ENCODE measurements around the gene RTL3.

The RTL3 gene

GRCh38 chrX:78693536-78693935 is 34.4 kb upstream of the RTL3 start:
- no peak overlapping the region for H2AFZ ChIP-seq (ENCODE audit: low read depth, low read length)
- no peaks in the 10 kb centered on the region for H3K27me3 ChIP-seq (ENCODE audit: low read depth, low read length)
- H3K36me3 ChIP-seq (replicated peaks; ENCODE audit: low read depth, low read length) = no peaks in the 10 kb centered on the region
- H3K4me3 ChIP-seq (ENCODE audit: low read length) = no peak overlapping the region
- H3K9ac ChIP-seq (ENCODE audit: low read length) = no peak overlapping the region
- H3K9me3 ChIP-seq (ENCODE audit: insufficient read depth, low read length) = no peaks in the 10 kb centered on the region
- peaks cover 1% of the 10 kb centered on the region; the same call in 1 of the 2 replicates for H3K4me1 ChIP-seq (ENCODE audit: low read length)
- H3K27ac ChIP-seq (ENCODE audit: low read length) = no peak overlapping the region
- H3K79me2 ChIP-seq (ENCODE audit: low read length) = no peaks in the 10 kb centered on the region
- TF ChIP-seq, protein P1, sequence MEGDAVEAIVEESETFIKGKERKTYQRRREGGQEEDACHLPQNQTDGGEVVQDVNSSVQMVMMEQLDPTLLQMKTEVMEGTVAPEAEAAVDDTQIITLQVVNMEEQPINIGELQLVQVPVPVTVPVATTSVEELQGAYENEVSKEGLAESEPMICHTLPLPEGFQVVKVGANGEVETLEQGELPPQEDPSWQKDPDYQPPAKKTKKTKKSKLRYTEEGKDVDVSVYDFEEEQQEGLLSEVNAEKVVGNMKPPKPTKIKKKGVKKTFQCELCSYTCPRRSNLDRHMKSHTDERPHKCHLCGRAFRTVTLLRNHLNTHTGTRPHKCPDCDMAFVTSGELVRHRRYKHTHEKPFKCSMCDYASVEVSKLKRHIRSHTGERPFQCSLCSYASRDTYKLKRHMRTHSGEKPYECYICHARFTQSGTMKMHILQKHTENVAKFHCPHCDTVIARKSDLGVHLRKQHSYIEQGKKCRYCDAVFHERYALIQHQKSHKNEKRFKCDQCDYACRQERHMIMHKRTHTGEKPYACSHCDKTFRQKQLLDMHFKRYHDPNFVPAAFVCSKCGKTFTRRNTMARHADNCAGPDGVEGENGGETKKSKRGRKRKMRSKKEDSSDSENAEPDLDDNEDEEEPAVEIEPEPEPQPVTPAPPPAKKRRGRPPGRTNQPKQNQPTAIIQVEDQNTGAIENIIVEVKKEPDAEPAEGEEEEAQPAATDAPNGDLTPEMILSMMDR (IDR thresholded peaks at IDR 0.05; ENCODE audit: low read depth, low read length) = no peak
- TF ChIP-seq EZH2phosphoT487 (IDR thresholded peaks at IDR 0.05; ENCODE audit: low read depth) = no peak
- no peaks in the 10 kb centered on the region for H4K20me1 ChIP-seq (ENCODE audit: insufficient read depth, low read length)
- no peak overlapping the region for H3K4me2 ChIP-seq (ENCODE audit: low read length)

DNA sequence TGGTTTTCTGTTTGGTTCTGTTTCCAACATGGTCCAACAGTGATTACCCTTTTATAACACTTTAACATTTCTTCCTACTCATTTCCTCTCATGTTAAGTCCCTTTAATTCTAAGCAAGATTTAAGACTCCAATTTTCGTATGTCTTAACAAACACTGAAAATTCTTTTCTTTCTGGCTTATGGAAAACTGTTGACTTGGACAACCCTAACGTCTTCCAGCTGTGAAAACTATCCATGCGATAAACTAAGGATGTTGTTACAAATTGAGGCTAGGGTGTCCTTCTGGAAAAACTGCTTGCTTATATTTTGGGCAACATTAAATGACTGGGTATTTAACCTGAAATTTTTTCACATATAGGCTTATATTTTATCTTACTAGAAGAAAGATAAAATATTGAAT is 33.9 kb upstream of the RTL3 start:
- Histone ChIP-seq H3K4me1 (ENCODE audit: low read length) (peaks cover 7% of the 10 kb centered on the region), H3K4me2 (ENCODE audit: low read length) (no peak overlapping the region), H3K79me2 (ENCODE audit: low read length) (no peaks in the 10 kb centered on the region), H3K27me3 (ENCODE audit: low read depth, low read length) (no peaks in the 10 kb centered on the region), H3K27ac (ENCODE audit: low read length) (no peak overlapping the region), H3K9ac (ENCODE audit: low read length) (no peak overlapping the region), H2AFZ (ENCODE audit: low read depth, low read length) (no peak overlapping the region), H3K9me3 (ENCODE audit: insufficient read depth, low read length) (no peaks in the 10 kb centered on the region), H4K20me1 (ENCODE audit: insufficient read depth, low read length) (no peaks in the 10 kb centered on the region), H3K36me3 (replicated peaks; ENCODE audit: low read depth, low read length) (no peaks in the 10 kb centered on the region), H3K4me3 (ENCODE audit: low read length) (no peak overlapping the region)
- TF ChIP-seq EZH2phosphoT487 (IDR thresholded peaks at IDR 0.05; ENCODE audit: low read depth) = no peak
- TF ChIP-seq, protein P1 (IDR thresholded peaks at IDR 0.05; ENCODE audit: low read depth, low read length) = no peak

GRCh38 chrX:78687586-78687985 is 28.5 kb upstream of the RTL3 start:
- TF ChIP-seq, protein P1 (IDR thresholded peaks at IDR 0.05; ENCODE audit: low read depth, low read length) = no peak
- no peak for TF ChIP-seq EZH2phosphoT487 (IDR thresholded peaks at IDR 0.05; ENCODE audit: low read depth)

GRCh38 chrX:78673246-78673645 is 14.1 kb upstream of the RTL3 start:
- Histone ChIP-seq H3K9ac (ENCODE audit: low read length) (no peak overlapping the region), H3K4me2 (ENCODE audit: low read length) (no peak overlapping the region), H3K36me3 (replicated peaks; ENCODE audit: low read depth, low read length) (no peaks in the 10 kb centered on the region), H3K4me3 (ENCODE audit: low read length) (no peak overlapping the region), H4K20me1 (ENCODE audit: insufficient read depth, low read length) (no peaks in the 10 kb centered on the region), H2AFZ (ENCODE audit: low read depth, low read length) (no peak overlapping the region), H3K27ac (ENCODE audit: low read length) (no peak overlapping the region), H3K4me1 (ENCODE audit: low read length) (no peaks in the 10 kb centered on the region), H3K79me2 (ENCODE audit: low read length) (no peaks in the 10 kb centered on the region), H3K27me3 (ENCODE audit: low read depth, low read length) (no peaks in the 10 kb centered on the region), H3K9me3 (ENCODE audit: insufficient read depth, low read length) (no peaks in the 10 kb centered on the region)
- TF ChIP-seq EZH2phosphoT487 (IDR thresholded peaks at IDR 0.05; ENCODE audit: low read depth) = no peak
- TF ChIP-seq, protein P1 (IDR thresholded peaks at IDR 0.05; ENCODE audit: low read depth, low read length) = no peak

More at GRCh38 chrX:78687586-78687985, 28.5 kb upstream of the RTL3 start:
- H2AFZ ChIP-seq (ENCODE audit: low read depth, low read length) = no peak overlapping the region
- no peaks in the 10 kb centered on the region for H3K79me2 ChIP-seq (ENCODE audit: low read length)
- no peaks in the 10 kb centered on the region for H4K20me1 ChIP-seq (ENCODE audit: insufficient read depth, low read length)
- peak overlapping the region; percentile 67 for H3K27ac ChIP-seq (ENCODE audit: low read length)
- H3K4me3 ChIP-seq (ENCODE audit: low read length) = 0 out of 2 replicates have a peak overlapping the region, but pooled peaks have one; percentile 24
- H3K36me3 ChIP-seq (replicated peaks; ENCODE audit: low read depth, low read length) = no peaks in the 10 kb centered on the region
- no peaks in the 10 kb centered on the region for H3K27me3 ChIP-seq (ENCODE audit: low read depth, low read length)
- peaks cover 18% of the 10 kb centered on the region for H3K4me1 ChIP-seq (ENCODE audit: low read length)
- peak overlapping the region; percentile 12; the same call in 1 of the 2 replicates for H3K9ac ChIP-seq (ENCODE audit: low read length)
- H3K4me2 ChIP-seq (ENCODE audit: low read length) = peak overlapping the region; percentile 46
- no peaks in the 10 kb centered on the region for H3K9me3 ChIP-seq (ENCODE audit: insufficient read depth, low read length)
